ENCODE data around the gene CAMTA1.

The CAMTA1 gene

GRCh38 chr1:6777813-6778212 lies 7.4 kb upstream of the CAMTA1 start:
- no peak for DNase-seq

- no peak for DNase-seq
These were observed 6.0 kb upstream of the CAMTA1 start for GRCh38 chr1:6779089-6779805.

GRCh38 chr1:6782151-6782550 lies 3.1 kb upstream of the CAMTA1 start:
- DNase-seq: no peak

- DNase-seq: no peak
These were observed 2.0 kb upstream of the CAMTA1 start for GRCh38 chr1:6783221-6783620.

- DNase-seq: no peak
These were observed 1.2 kb upstream of the CAMTA1 start for GRCh38 chr1:6783936-6784559.

GRCh38 chr1:6784560-6785317 lies 515 bp upstream of the CAMTA1 start:
- DNase-seq: peak; percentile 99

- no peak for DNase-seq
These were observed 663 bp downstream of the CAMTA1 start for GRCh38 chr1:6785728-6786505.

GRCh38 chr1:6788946-6789345 lies 3.7 kb downstream of the CAMTA1 start:
- DNase-seq: no peak

GRCh38 chr1:6790146-6790545 lies 4.9 kb downstream of the CAMTA1 start:
- DNase-seq: no peak

- DNase-seq: no peak
These were observed 8.9 kb downstream of the CAMTA1 start for GRCh38 chr1:6794164-6794563.

GRCh38 chr1:6795203-6795602 lies 9.9 kb downstream of the CAMTA1 start:
- DNase-seq: no peak

- no peak for DNase-seq
These were observed 10.4 kb downstream of the CAMTA1 start for GRCh38 chr1:6795661-6796060.

GRCh38 chr1:6796095-6796494 lies 10.8 kb downstream of the CAMTA1 start:
- DNase-seq: no peak

GRCh38 chr1:6799499-6799898 lies 14.2 kb downstream of the CAMTA1 start:
- no peak for DNase-seq

GRCh38 chr1:6800745-6801144 lies 15.5 kb downstream of the CAMTA1 start:
- DNase-seq: no peak

- no peak for DNase-seq
These were observed 15.9 kb downstream of the CAMTA1 start for GRCh38 chr1:6801199-6801598.

- DNase-seq: no peak
These were observed 16.7 kb downstream of the CAMTA1 start for GRCh38 chr1:6801966-6802365.

- no peak for DNase-seq
These were observed 17.2 kb downstream of the CAMTA1 start for GRCh38 chr1:6802454-6802853.

GRCh38 chr1:6802893-6803292 lies 17.6 kb downstream of the CAMTA1 start:
- DNase-seq: no peak

GRCh38 chr1:6803357-6803756 lies 18.1 kb downstream of the CAMTA1 start:
- DNase-seq: no peak

- no peak for DNase-seq
These were observed 19.8 kb downstream of the CAMTA1 start for GRCh38 chr1:6805004-6805416.

- no peak for DNase-seq
These were observed 22.5 kb downstream of the CAMTA1 start for GRCh38 chr1:6807782-6808181.

- no peak for DNase-seq
These were observed 24.2 kb downstream of the CAMTA1 start for GRCh38 chr1:6809461-6809860.

All from GDM1 (cell line).